ENCODE measurements around the gene LGMN. TPM values are rescaled to one million over a fixed set of nuclear protein-coding genes. Genes with fewer than 3 reads are reported as not detected.

Gene LGMN
- total RNA-seq, 1 donor, result 4.6 TPM

- DNase-seq (ENCODE audit: low read depth in 2 of 3, low spot score in 2 of 3), result peak in 1 of 3 donors; percentile 63
These were observed 18.6 kb downstream of the LGMN start for GRCh38 chr14:92729634-92730358.

- no peak for DNase-seq (ENCODE audit: low read depth in 2 of 3, low spot score in 2 of 3)
These were observed 19.6 kb downstream of the LGMN start for GRCh38 chr14:92728759-92729364.

- DNase-seq (ENCODE audit: low read depth in 2 of 3, low spot score in 2 of 3), result no peak
These were observed 21.5 kb downstream of the LGMN start for GRCh38 chr14:92726933-92727262.

GRCh38 chr14:92726135-92726932, 22.1 kb downstream of the LGMN start:
- DNase-seq (ENCODE audit: low read depth in 2 of 3, low spot score in 2 of 3), result peak in 2 of 3 donors; percentile 53 to 65

- DNase-seq (ENCODE audit: low read depth in 2 of 3, low spot score in 2 of 3), result no peak
These were observed 23.7 kb downstream of the LGMN start for GRCh38 chr14:92724516-92725340.

GRCh38 chr14:92719890-92720323, 28.5 kb downstream of the LGMN start:
- no peak for DNase-seq (ENCODE audit: low read depth in 2 of 3, low spot score in 2 of 3)

- DNase-seq (ENCODE audit: low read depth in 2 of 3, low spot score in 2 of 3), result no peak
These were observed 29.0 kb downstream of the LGMN start for GRCh38 chr14:92719421-92719820.

- no peak for DNase-seq (ENCODE audit: low read depth in 2 of 3, low spot score in 2 of 3)
These were observed 29.8 kb downstream of the LGMN start for GRCh38 chr14:92718664-92719063.

GRCh38 chr14:92717571-92718042, 30.8 kb downstream of the LGMN start:
- no peak for DNase-seq (ENCODE audit: low read depth in 2 of 3, low spot score in 2 of 3)

- no peak for DNase-seq (ENCODE audit: low read depth in 2 of 3, low spot score in 2 of 3)
These were observed 32.3 kb downstream of the LGMN start for GRCh38 chr14:92716131-92716530.

- peak; percentile 42 to 85 (median 74) for DNase-seq (ENCODE audit: low read depth in 2 of 3, low spot score in 2 of 3)
These were observed 33.6 kb downstream of the LGMN start for GRCh38 chr14:92714739-92715307.

GRCh38 chr14:92712654-92713051, 35.8 kb downstream of the LGMN start:
- DNase-seq (ENCODE audit: low read depth in 2 of 3, low spot score in 2 of 3), result no peak

- DNase-seq (ENCODE audit: low read depth in 2 of 3, low spot score in 2 of 3), result no peak
These were observed 36.3 kb downstream of the LGMN start for GRCh38 chr14:92711976-92712653.

GRCh38 chr14:92710001-92710341, 38.5 kb downstream of the LGMN start:
- no peak for DNase-seq (ENCODE audit: low read depth in 2 of 3, low spot score in 2 of 3)

- DNase-seq (ENCODE audit: low read depth in 2 of 3, low spot score in 2 of 3), result no peak
These were observed 39.0 kb downstream of the LGMN start for GRCh38 chr14:92709340-92710000.

- no peak for DNase-seq (ENCODE audit: low read depth in 2 of 3, low spot score in 2 of 3)
These were observed 42.0 kb downstream of the LGMN start for GRCh38 chr14:92706386-92706785.

GRCh38 chr14:92704821-92705220, 43.6 kb downstream of the LGMN start:
- no peak for DNase-seq (ENCODE audit: low read depth in 2 of 3, low spot score in 2 of 3)

GRCh38 chr14:92704036-92704804, 44.2 kb downstream of the LGMN start:
- DNase-seq (ENCODE audit: low read depth in 2 of 3, low spot score in 2 of 3), result peak in 1 of 3 donors; percentile 57

- DNase-seq (ENCODE audit: low read depth in 2 of 3, low spot score in 2 of 3), result no peak
These were observed 44.9 kb downstream of the LGMN start for GRCh38 chr14:92703516-92703915.
